Activated T-cell treated with anti-CD3 and anti-CD28 coated beads for 1 hour (primary cell): Measurements from ENCODE around the gene NUMB.

ENCODE experiments used
- DNase-seq: peaks from one replicate; pipeline ENCODE4 v3.0.0-alpha.2; 2020; ENCODE audit warnings: low read depth

The NUMB gene

DNA sequence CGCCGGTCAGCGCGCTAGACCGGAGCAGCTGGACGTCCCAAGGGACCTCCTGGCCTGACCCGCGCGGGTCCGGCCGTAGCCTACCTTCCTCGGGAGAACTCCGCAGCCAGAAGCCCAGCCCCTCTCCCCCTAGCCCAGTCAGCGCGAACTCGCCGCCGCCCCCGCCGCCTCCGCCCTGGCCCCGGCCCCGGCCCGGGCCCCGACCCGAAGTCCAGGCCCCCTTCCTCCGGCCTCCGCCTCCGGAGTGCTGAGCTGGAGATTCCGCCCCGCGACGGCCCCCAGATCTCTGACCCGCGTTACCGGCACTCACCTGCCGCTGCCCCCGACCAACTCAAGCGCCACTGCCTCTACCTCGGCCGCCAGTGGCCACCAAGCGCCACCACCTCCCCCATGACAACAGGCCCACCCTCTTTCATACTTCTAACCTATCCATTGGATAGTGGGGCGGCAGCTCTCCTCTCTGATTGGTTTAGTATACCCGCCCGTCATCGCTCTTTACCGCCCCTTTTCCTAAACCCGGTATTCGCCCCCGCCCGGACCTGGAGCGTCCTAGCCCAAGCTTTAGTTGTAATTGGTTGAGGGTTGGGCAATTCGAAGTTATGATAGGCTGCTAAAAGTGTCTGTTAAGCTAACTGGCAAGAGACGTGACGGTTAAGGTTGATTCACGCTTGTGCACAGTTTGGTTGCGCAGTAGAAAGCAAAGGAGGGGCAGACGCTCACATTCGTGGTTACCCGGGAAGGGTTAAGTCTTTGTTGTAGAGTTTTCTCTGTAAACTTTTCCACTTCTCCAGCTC, at the start of gene NUMB:
NUMB (minus strand) TSS at position 364 of the 794 bp plus-strand sequence. CDS start 102,795 bp downstream, outside the sequence.
- DNase-seq: peak; percentile 92

- DNase-seq: no peak
These were observed 45.3 kb upstream of the NUMB start for GRCh38 chr14:73503648-73504047.

GRCh38 chr14:73502017-73502619, 43.8 kb upstream of the NUMB start:
- no peak for DNase-seq

- no peak for DNase-seq
These were observed 42.0 kb upstream of the NUMB start for GRCh38 chr14:73500360-73500759.

DNA sequence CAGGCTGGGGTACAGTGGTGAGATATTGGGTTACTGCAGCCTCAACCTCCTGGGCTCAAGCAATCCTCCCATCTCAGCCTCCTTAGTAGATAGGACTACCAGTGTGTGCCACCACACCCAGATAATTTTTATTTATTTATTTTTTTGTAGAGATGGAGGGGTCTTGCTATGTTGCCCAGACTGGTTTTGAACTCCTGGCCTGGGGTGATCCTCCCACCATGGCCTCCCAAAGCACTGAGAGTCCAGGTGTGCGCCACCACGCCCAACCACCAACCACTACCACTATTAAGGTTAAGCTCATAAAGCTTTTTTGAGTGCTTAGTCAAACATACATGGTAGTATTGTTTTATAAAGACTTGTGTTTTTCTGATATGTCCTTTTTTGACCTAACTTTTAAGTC, 36.2 kb upstream of the NUMB start:
- no peak for DNase-seq

GRCh38 chr14:73492670-73493069, 34.3 kb upstream of the NUMB start:
- DNase-seq: no peak

GRCh38 chr14:73492043-73492552, 33.8 kb upstream of the NUMB start:
- no peak for DNase-seq

- peak; percentile 46 for DNase-seq
These were observed 33.1 kb upstream of the NUMB start for GRCh38 chr14:73491256-73492042.

- DNase-seq: no peak
These were observed 31.3 kb upstream of the NUMB start for GRCh38 chr14:73489481-73490175.

DNA sequence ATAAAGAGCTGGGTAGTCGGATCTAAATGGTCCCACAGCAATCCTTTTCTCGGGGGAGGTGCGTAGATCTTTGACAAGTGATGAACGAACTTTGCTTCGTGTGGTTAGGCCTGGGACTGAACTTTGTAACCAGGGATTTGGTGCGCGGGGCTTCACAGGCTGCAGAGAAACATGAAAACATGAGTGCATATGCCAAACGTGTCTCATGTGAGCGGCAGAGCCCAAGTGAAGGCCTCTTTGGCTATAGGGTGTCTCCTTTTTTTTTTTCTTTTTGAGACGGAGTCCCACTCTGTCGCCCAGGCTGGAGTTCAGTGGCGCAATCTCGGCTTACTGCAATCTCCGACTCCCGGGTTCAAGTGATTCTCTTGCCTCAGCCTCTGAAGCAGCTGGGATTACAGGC, 20.3 kb upstream of the NUMB start:
- no peak for DNase-seq

- DNase-seq: no peak
These were observed 19.4 kb upstream of the NUMB start for GRCh38 chr14:73477618-73478266.

- no peak for DNase-seq
These were observed 18.1 kb upstream of the NUMB start for GRCh38 chr14:73476451-73476931.

DNA sequence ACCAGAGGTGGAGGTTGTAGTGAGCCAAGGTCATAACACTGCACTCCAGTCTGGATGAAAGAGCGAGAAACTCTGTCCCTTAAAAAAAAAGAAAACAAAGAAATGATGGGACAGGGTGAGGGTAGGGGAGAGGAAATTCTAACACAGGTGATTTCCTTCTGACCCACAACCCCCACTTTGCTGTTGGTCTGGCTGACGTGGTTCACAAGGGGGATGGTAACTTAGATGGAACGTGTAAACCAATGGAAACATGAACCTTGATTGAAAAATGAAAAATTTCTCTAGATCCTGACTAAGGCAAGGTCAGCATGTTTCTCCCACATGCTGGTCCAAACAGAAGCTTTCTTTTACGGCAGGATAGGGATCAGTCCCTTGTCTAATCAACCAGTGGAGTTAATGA, 16.6 kb upstream of the NUMB start:
- DNase-seq: no peak

DNA sequence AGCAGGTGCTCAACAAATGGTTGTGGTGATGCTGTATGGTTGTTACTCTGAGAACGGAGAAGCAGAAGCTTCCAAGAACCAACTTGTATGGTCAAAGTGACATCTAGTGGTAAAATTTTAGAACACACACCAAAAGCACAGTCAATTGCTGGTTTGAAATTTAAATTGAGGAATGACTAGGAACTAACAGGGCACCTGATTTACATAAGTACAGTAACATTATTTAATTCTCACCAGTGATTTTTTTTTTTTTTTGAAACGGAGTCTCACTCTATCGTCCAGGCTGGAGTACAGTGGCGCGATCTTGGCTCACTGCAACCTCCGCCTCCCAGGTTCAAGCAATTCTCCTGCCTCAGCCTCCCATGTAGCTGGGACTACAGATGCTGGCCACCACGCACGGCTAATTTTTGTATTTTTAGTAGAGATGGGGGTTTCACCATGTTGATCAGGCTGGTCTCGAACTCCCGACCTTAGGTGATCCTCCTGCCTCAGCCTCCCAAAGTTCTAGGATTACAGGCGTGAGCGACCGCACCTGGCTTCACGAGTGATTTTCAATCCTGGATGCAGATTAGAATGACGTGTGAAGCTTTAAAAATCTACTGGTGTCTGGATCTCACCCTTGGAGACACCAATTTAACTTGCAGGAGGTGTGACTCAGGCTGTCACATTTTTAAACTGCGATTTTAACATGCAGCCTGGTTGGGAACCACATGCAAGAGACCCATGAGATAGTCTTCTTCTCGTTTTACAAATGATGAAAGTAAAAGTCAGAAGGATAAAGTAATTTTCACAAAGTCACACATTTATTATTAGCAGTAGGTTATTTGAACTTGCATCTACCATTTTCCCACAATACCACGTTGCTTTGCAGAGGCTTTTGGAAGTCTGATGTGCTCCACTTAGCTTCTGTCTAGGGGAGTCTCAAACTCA, 14.1 kb upstream of the NUMB start:
- no peak for DNase-seq

DNA sequence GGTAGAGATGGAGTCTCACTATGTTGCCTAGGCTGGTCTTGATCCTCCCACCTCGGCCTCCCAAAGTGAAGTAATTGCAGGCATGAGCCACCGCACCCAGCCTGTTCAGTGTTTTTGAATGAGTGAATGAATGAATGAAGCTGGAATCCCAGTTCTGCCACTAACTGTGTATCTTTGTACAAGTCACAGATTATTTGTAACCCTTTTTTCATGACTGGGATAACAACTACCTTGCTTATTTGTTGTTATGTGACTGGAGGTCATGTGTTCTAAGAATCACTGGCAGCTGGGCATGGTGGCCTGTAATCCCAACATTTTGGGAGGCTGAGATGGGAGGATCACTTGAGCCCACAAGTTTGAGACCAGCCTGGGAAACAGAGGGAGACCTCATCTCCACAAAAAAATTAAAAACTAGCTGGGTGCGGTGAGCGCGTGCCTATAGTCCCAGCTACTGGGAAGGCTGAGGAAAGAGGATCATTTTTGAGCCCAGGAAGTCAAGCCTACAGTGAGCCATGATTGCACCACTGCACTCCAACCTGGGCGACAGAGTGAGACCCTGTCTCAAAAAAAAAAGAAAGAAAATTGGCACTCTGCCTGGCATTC, 13.3 kb upstream of the NUMB start:
- DNase-seq: no peak

GRCh38 chr14:73468828-73469375, 10.6 kb upstream of the NUMB start:
- no peak for DNase-seq

DNA sequence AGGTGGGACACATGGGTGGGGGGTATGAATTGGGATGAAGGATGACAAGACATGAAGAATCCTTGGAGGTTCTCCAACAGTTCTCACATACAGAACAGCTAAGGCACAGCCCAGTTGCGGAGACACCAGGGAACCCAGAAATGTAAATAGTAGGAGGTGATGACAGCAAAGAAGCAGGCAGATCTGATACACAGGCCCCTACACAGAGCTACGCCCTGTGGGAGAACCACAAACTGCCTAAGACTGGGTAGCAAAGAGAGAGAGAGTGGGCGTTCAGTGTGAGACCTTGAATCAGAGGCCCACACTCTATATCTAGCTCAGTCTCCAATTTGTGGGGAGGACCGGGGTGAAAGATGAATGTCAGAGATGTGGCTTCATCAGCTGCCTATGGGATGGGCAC, 9.5 kb upstream of the NUMB start:
- DNase-seq: no peak

- DNase-seq: no peak
These were observed 9.0 kb upstream of the NUMB start for GRCh38 chr14:73467377-73467776.

DNA sequence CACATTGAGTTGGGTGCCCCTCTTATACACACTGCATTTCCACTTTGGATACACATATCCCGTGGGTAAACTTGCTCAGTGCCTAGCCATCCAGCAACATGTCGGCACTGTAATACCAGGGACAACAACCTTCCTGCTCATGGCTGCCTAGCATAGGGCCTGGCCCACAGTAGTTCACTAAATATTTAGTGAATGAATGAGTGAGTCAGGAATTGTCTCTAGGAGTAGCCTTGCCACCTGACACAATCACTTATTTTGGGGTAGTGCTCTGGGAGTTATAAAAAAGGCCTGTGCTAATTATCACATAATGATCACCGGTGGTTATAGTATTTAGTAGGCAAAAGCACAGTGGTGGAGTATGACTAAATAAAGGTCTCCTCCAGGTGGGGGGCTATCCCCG, 8.5 kb upstream of the NUMB start:
- no peak for DNase-seq
